Activated CD8-positive, alpha-beta T cell treated with anti-CD3 and anti-CD28 coated beads for 36 hours (primary cell): Measurements from ENCODE around the gene CLTC. TPM values are rescaled to one million over a fixed set of nuclear protein-coding genes. Genes with fewer than 3 reads are reported as not detected.
"Not testable (repeated sequence)": the region's sequence is repeated elsewhere in the genome, so short reads cannot be mapped to it uniquely, and the experiment has no call there.

ENCODE experiments used
- ATAC-seq: fragments of 200-7000 bp; cut with Tn5 transposase; one replicate; pipeline ENCODE4 v1.10.0; 2021; ENCODE audit warnings: mild to moderate bottlenecking, moderate library complexity
- CTCF ChIA-PET: fragments of 350-600 bp; sonication (Branson Sonifier 250); formaldehyde crosslinking; loops from one replicate; lab custom pipeline; 2021; ENCODE audit warnings: antibody characterized with exemption; lab: Charles Lee
- POLR2A ChIA-PET: fragments of 350-600 bp; sonication (Branson Sonifier 250); formaldehyde crosslinking; loops from one replicate; lab custom pipeline; 2021; ENCODE audit warnings: antibody characterized with exemption; lab: Charles Lee
- DNase-seq: peaks from one replicate; pipeline ENCODE4 v3.0.0-alpha.2; 2020
- H3K27ac Mint-ChIP-seq: one replicate; pipeline ENCODE4 v1.8.0; 2021; ENCODE audit warnings: mild to moderate bottlenecking, mixed read lengths
- H3K27me3 Mint-ChIP-seq: one replicate; pipeline ENCODE4 v1.8.0; 2021; ENCODE audit warnings: mixed read lengths
- H3K36me3 Mint-ChIP-seq: one replicate; pipeline ENCODE4 v1.8.0; 2021; ENCODE audit warnings: low read depth, mixed read lengths
- H3K4me1 Mint-ChIP-seq: one replicate; pipeline ENCODE4 v1.8.0; 2021; ENCODE audit warnings: low read depth, mixed read lengths
- H3K4me3 Mint-ChIP-seq: one replicate; pipeline ENCODE4 v1.8.0; 2021; ENCODE audit warnings: mild to moderate bottlenecking, moderate library complexity, mixed read lengths
- H3K9me3 Mint-ChIP-seq: one replicate; pipeline ENCODE4 v1.8.0; 2021; ENCODE audit warnings: mixed read lengths
- intact Hi-C: fragments of 100-400 bp; cut with micrococcal nuclease; formaldehyde crosslinking; loops from one replicate; pipeline ENCODE4 v1.10.0; 2022
- total RNA-seq, 2 experiments: library from RNA; stranded (reverse); gene quantifications; one replicate each; pipeline ENCODE4 v1.2.3, GENCODE V29; 2021
- TF ChIP-seq, protein P1 (sequence below): fragments of 200-600 bp; IDR thresholded peaks from one replicate; pipeline ENCODE4 v1.8.0; 2022; ENCODE audit warnings: antibody characterized with exemption, mild to moderate bottlenecking

The CLTC gene
- total RNA-seq, 2 experiments from 2014 or later, result 137 to 142 TPM

DNA sequence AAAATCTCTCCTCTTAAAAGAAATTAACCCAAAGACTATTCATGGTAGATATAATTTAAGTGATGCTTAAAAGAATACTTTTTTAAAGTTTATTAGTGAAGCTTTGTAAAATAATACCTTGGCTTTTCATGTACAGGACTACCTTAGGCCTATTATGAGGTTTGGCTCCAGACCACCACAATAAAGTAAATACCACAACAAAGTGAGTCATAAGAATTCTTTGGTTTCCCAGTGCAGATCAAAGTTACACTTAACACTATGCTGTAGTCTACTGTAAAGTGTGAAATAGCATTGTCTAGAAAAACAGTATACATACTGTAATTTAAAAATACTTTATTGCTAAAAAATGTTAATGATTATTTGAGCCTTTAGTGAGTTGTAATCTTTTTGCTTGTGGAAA is 31.7 kb downstream of the CLTC start:
- CTCF ChIA-PET, result interaction anchor here (1.3 kb wide), 1 partner anchor 10 kb away, joined by 3 read pairs; no protein-coding TSS in a partner anchor
- H3K4me3 Mint-ChIP-seq, result no peak overlapping the region
- peaks cover 28% of the 10 kb centered on the region for H3K4me1 Mint-ChIP-seq
- H3K36me3 Mint-ChIP-seq, result peaks cover 66% of the 10 kb centered on the region
- H3K9me3 Mint-ChIP-seq, result no peaks in the 10 kb centered on the region
- no peak overlapping the region for H3K27ac Mint-ChIP-seq
- TF ChIP-seq, protein P1, sequence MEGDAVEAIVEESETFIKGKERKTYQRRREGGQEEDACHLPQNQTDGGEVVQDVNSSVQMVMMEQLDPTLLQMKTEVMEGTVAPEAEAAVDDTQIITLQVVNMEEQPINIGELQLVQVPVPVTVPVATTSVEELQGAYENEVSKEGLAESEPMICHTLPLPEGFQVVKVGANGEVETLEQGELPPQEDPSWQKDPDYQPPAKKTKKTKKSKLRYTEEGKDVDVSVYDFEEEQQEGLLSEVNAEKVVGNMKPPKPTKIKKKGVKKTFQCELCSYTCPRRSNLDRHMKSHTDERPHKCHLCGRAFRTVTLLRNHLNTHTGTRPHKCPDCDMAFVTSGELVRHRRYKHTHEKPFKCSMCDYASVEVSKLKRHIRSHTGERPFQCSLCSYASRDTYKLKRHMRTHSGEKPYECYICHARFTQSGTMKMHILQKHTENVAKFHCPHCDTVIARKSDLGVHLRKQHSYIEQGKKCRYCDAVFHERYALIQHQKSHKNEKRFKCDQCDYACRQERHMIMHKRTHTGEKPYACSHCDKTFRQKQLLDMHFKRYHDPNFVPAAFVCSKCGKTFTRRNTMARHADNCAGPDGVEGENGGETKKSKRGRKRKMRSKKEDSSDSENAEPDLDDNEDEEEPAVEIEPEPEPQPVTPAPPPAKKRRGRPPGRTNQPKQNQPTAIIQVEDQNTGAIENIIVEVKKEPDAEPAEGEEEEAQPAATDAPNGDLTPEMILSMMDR, result no peak
- peak; percentile 39 for ATAC-seq
- POLR2A ChIA-PET, result interaction anchor here (0.8 kb wide), 1 partner anchor 46 kb away, joined by 3 read pairs; no protein-coding TSS in a partner anchor
- intact Hi-C loops, result no loop called here
- no peak for DNase-seq
- H3K27me3 Mint-ChIP-seq, result no peaks in the 10 kb centered on the region

DNA sequence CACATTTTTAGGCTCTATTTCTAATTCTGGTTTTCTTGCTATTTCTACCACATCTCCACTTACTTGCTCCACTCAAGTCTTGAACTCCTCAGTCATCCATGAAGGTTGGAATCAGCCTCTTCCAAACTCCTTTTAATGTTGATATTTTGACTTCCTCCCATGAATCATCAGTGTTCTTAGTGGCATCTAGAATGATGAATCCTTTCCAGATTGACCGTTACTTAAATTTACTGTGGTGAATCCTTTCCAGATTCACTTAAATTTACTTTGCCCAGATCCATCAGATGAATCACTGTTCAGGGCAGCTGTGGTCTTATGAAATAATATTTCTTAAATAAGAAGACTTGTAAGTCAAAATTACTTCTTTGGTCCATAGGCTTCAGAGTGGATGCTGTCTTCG is 32.4 kb downstream of the CLTC start:
- Mint-ChIP-seq H3K4me3 (no peak overlapping the region), H3K27me3 (no peaks in the 10 kb centered on the region), H3K27ac (no peak overlapping the region), H3K4me1 (peaks cover 25% of the 10 kb centered on the region), H3K36me3 (peaks cover 60% of the 10 kb centered on the region), H3K9me3 (no peaks in the 10 kb centered on the region)
- DNase-seq, result no peak
- intact Hi-C loops, result no loop called here
- TF ChIP-seq, protein P1, result no peak
- ATAC-seq, result no peak
- POLR2A ChIA-PET, result interaction anchor here (0.8 kb wide), 1 partner anchor 45 kb away, joined by 3 read pairs; no protein-coding TSS in a partner anchor
- CTCF ChIA-PET, result interaction anchor here (1.3 kb wide), 1 partner anchor 9 kb away, joined by 3 read pairs; no protein-coding TSS in a partner anchor

DNA sequence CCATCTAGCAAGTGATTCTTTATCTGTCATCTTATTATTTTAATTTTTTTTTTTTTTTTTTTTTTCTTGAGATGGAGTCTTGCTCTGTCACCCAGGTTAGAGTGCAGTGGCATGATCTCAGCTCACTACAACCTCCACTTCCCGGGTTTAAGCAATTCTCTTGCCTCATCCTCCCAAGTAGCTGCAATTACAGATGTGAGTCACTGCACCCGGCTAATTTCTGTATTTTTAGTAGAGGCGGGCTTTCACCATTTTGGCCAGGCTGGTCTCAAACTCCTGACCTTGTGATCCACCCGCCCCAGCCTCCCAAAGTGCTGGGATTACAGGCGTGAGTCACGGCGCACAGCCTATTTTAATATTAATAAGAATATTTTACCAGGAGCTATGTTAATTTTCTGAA is 36.9 kb downstream of the CLTC start:
- H3K4me1 Mint-ChIP-seq, H3K9me3 Mint-ChIP-seq, POLR2A ChIA-PET, H3K27ac Mint-ChIP-seq, DNase-seq, H3K27me3 Mint-ChIP-seq, H3K4me3 Mint-ChIP-seq, intact Hi-C loops, ATAC-seq: not testable (repeated sequence)
- CTCF ChIA-PET, result interaction anchor here (1.4 to 1.8 kb wide), 4 partner anchors 14 to 380 kb away, joined by 3 to 4 read pairs (median 4); no protein-coding TSS in a partner anchor
- peaks cover 42% of the 10 kb centered on the region for H3K36me3 Mint-ChIP-seq

DNA sequence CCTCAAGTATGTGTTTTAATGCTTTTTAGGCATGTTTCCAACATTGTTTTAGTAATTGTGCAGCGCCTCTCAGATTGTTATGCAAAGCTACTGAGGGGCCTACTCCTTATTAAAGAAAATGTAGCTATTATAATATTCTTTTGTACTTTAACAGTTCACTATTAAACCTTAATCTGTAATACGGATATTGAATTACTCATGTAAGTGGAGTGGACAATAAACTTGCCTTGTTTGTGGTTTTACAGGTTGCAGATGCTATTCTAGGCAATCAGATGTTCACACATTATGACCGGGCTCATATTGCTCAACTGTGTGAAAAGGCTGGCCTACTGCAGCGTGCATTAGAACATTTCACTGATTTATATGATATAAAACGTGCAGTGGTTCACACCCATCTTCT is 46.5 kb downstream of the CLTC start:
- Mint-ChIP-seq H3K9me3 (no peaks in the 10 kb centered on the region), H3K27me3 (no peaks in the 10 kb centered on the region), H3K36me3 (peaks cover 41% of the 10 kb centered on the region), H3K4me1 (peaks cover 26% of the 10 kb centered on the region), H3K27ac (no peak overlapping the region), H3K4me3 (no peak overlapping the region)
- TF ChIP-seq, protein P1, result no peak
- DNase-seq (no peak), ATAC-seq (no peak)
- ChIA-PET CTCF (interaction anchor here (0.9 to 1.8 kb wide), 2 partner anchors 8 to 145 kb away, joined by 3 read pairs; no protein-coding TSS in a partner anchor), POLR2A (interaction anchor here (1.2 kb wide), 1 partner anchor 9 kb away, joined by 3 read pairs; no protein-coding TSS in a partner anchor)
- intact Hi-C loops, result loop anchor here (5.0 kb wide), 1 partner anchor 36 kb away; no protein-coding TSS in a partner anchor

DNA sequence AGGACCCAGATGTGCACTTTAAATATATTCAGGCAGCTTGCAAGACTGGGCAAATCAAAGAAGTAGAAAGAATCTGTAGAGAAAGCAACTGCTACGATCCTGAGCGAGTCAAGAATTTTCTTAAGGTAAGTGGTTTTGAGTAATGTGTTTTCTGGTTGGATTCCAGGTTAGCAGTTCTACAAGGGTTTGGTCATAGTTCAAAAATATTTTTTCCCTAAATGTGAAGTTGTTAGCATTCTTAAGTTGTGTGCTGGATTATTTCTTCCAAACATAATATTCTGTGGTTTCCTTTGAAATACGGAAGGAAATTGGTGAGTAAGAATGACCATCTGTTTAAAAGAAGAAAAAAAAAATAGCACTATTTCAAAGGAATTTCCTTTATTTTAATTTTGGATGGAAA is 49.1 kb downstream of the CLTC start:
- ATAC-seq (no peak), DNase-seq (no peak)
- TF ChIP-seq, protein P1, result no peak
- H3K4me3 Mint-ChIP-seq, result no peak overlapping the region
- intact Hi-C loops, result loop anchor here (5.0 kb wide), 1 partner anchor 33 kb away; no protein-coding TSS in a partner anchor
- ChIA-PET POLR2A (interaction anchor here (0.9 kb wide), 1 partner anchor 14 kb away, joined by 4 read pairs; no protein-coding TSS in a partner anchor), CTCF (interaction anchor here (0.7 kb wide), 1 partner anchor 656 kb away, joined by 3 read pairs; no protein-coding TSS in a partner anchor)
- no peaks in the 10 kb centered on the region for H3K27me3 Mint-ChIP-seq
- H3K9me3 Mint-ChIP-seq, result no peaks in the 10 kb centered on the region
- H3K4me1 Mint-ChIP-seq, result peaks cover 31% of the 10 kb centered on the region
- H3K27ac Mint-ChIP-seq, result peak overlapping the region; percentile 57
- H3K36me3 Mint-ChIP-seq, result peaks cover 42% of the 10 kb centered on the region
